ENCODE results near the gene ALOX15. TPM values are rescaled to one million over a fixed set of nuclear protein-coding genes. Genes with fewer than 3 reads are reported as not detected.

ALOX15 gene
- total RNA-seq, 3 donors from 2014 or later, result 0.10 to 1.7 (median 0.23) TPM

- H3K4me1 ChIP-seq (ENCODE audit: low read depth), result no peaks in the 10 kb centered on the region
- ATAC-seq (no peak), DNase-seq (no peak)
- H3K36me3 ChIP-seq (ENCODE audit: low read depth), result no peaks in the 10 kb centered on the region
- intact Hi-C loops (cut with DNase I, micrococcal nuclease), result no loop called here
- H3K9me3 ChIP-seq, result no peaks in the 10 kb centered on the region
- no peak for TF ChIP-seq CTCF (IDR thresholded peaks at IDR 0.05)
- no peak overlapping the region for H3K4me3 ChIP-seq
Measured at GRCh38 chr17:4634976-4635375, 6.5 kb downstream of the ALOX15 start.

GRCh38 chr17:4633643-4634042 is 7.8 kb downstream of the ALOX15 start:
- H3K4me3 ChIP-seq, result no peak overlapping the region
- no peaks in the 10 kb centered on the region for H3K36me3 ChIP-seq (ENCODE audit: low read depth)
- no peak for ATAC-seq
- TF ChIP-seq CTCF (IDR thresholded peaks at IDR 0.05), result no peak
- no peak for DNase-seq
- H3K4me1 ChIP-seq (ENCODE audit: low read depth), result no peaks in the 10 kb centered on the region
- H3K9me3 ChIP-seq, result no peaks in the 10 kb centered on the region
- intact Hi-C loops (cut with DNase I, micrococcal nuclease), result no loop called here

- no peak for DNase-seq
- Histone ChIP-seq H3K36me3 (ENCODE audit: low read depth) (no peaks in the 10 kb centered on the region), H3K4me1 (ENCODE audit: low read depth) (no peaks in the 10 kb centered on the region), H3K9me3 (no peaks in the 10 kb centered on the region), H3K4me3 (no peak overlapping the region)
- intact Hi-C loops (cut with DNase I, micrococcal nuclease), result no loop called here
- TF ChIP-seq CTCF (IDR thresholded peaks at IDR 0.05), result no peak
- ATAC-seq, result no peak
Measured at GRCh38 chr17:4632581-4632920, 8.9 kb downstream of the ALOX15 start.

GRCh38 chr17:4631836-4632580 is 9.5 kb downstream of the ALOX15 start:
- Histone ChIP-seq H3K36me3 (ENCODE audit: low read depth) (no peaks in the 10 kb centered on the region), H3K4me3 (no peak overlapping the region), H3K9me3 (no peaks in the 10 kb centered on the region), H3K4me1 (ENCODE audit: low read depth) (no peaks in the 10 kb centered on the region)
- DNase-seq, result no peak
- TF ChIP-seq CTCF (IDR thresholded peaks at IDR 0.05), result no peak
- intact Hi-C loops (cut with DNase I, micrococcal nuclease), result no loop called here
- ATAC-seq, result no peak

GRCh38 chr17:4631431-4631830 is 10.0 kb downstream of the ALOX15 start:
- Histone ChIP-seq H3K9me3 (no peaks in the 10 kb centered on the region), H3K4me1 (ENCODE audit: low read depth) (no peaks in the 10 kb centered on the region), H3K36me3 (ENCODE audit: low read depth) (no peaks in the 10 kb centered on the region), H3K4me3 (no peak overlapping the region)
- intact Hi-C loops (cut with DNase I, micrococcal nuclease), result no loop called here
- ATAC-seq (no peak), DNase-seq (no peak)
- TF ChIP-seq CTCF (IDR thresholded peaks at IDR 0.05), result no peak

All from mucosa of descending colon (tissue), 3 donors.